AG04450 (cell line): Measurements from ENCODE around the gene TAF4. TPM values are rescaled to one million over a fixed set of nuclear protein-coding genes. Genes with fewer than 3 reads are reported as not detected.

Experiments used
- CTCF ChIA-PET: fragments of 300-600, 350-600 bp; formaldehyde crosslinking; extraction: SDS; loops from one replicate; lab custom pipeline; 2022; ENCODE audit warnings: antibody characterized with exemption, inconsistent platforms; lab: Charles Lee
- POLR2A ChIA-PET: fragments of 350-600 bp; formaldehyde crosslinking; extraction: SDS; loops from one replicate; lab custom pipeline; 2021; ENCODE audit warnings: antibody characterized with exemption, inconsistent platforms; lab: Yijun Ruan, JAX
- DNase-seq: peaks from one replicate; pipeline ENCODE4 v3.0.0-alpha.2; 2011; ENCODE audit warnings: low read depth, low spot score
- H3K27ac ChIP-seq: one replicate; pipeline ENCODE4 v1.5.1; 2012; ENCODE audit warnings: low read depth, low read length, control low read depth
- H3K27me3 ChIP-seq: one replicate; pipeline ENCODE4 v1.6.0; 2012; ENCODE audit warnings: low read length; ENCODE audit not compliant: control insufficient read depth, insufficient read depth
- H3K4me3 ChIP-seq: 2 replicates; pipeline ENCODE4 v1.5.1; 2011; ENCODE audit warnings: mild to moderate bottlenecking, low read depth, low read length, control low read depth
- H3K9me3 ChIP-seq: 2 replicates; pipeline ENCODE4 v1.5.1; 2012; ENCODE audit warnings: low read length; ENCODE audit not compliant: control insufficient read depth, insufficient read depth
- CTCF ChIP-seq: IDR thresholded peaks from 2 replicates; pipeline ENCODE4 v1.5.1; 2011; ENCODE audit warnings: low read depth, low read length, control low read depth, inconsistent platforms
- polyA plus RNA-seq: library from polyadenylated mRNA; depleted of rRNA; stranded (reverse); fragments of >200 nt; gene quantifications from 2 replicates; pipeline ENCODE4 v1.2.3, GENCODE V29; 2011

TAF4 gene
- polyA plus RNA-seq, 1 experiment: 2.7 TPM

GRCh38 chr20:62040381-62040922 is 25.2 kb downstream of the TAF4 start:
- Histone ChIP-seq H3K9me3 (no peaks in the 10 kb centered on the region; the same call in 1 of the 2 replicates), H3K27ac (no peak overlapping the region), H3K27me3 (no peaks in the 10 kb centered on the region), H3K4me3 (no peak overlapping the region)
- CTCF ChIA-PET: no interaction called here
- DNase-seq: no peak
- TF ChIP-seq CTCF: no peak
- POLR2A ChIA-PET: no interaction called here

- no peak for TF ChIP-seq CTCF
- DNase-seq: no peak
- no peaks in the 10 kb centered on the region; the same call in 1 of the 2 replicates for H3K9me3 ChIP-seq
- H3K27me3 ChIP-seq: no peaks in the 10 kb centered on the region
- ChIA-PET CTCF (interaction anchor here (1.4 kb wide), 1 partner anchor 29 kb away, joined by 6 read pairs; no protein-coding TSS in a partner anchor), POLR2A (no interaction called here)
- H3K4me3 ChIP-seq: no peak overlapping the region
- no peak overlapping the region for H3K27ac ChIP-seq
These were observed 25.9 kb downstream of the TAF4 start for GRCh38 chr20:62039738-62040137.

- ChIA-PET POLR2A (interaction anchor here (0.7 kb wide), 1 partner anchor 421 kb away, joined by 4 read pairs; no protein-coding TSS in a partner anchor), CTCF (no interaction called here)
- no peak overlapping the region for H3K4me3 ChIP-seq
- no peak overlapping the region for H3K27ac ChIP-seq
- TF ChIP-seq CTCF: no peak
- DNase-seq: no peak
- peaks cover 5% of the 10 kb centered on the region; the same call in 1 of the 2 replicates for H3K9me3 ChIP-seq
- H3K27me3 ChIP-seq: no peaks in the 10 kb centered on the region
These were observed 32.9 kb downstream of the TAF4 start for GRCh38 chr20:62032609-62033368.

- no peak for TF ChIP-seq CTCF
- DNase-seq: no peak
- no peak overlapping the region for H3K27ac ChIP-seq
- CTCF ChIA-PET: no interaction called here
- no peak overlapping the region for H3K4me3 ChIP-seq
- H3K27me3 ChIP-seq: no peaks in the 10 kb centered on the region
- peaks cover 5% of the 10 kb centered on the region; the same call in 1 of the 2 replicates for H3K9me3 ChIP-seq
- POLR2A ChIA-PET: no interaction called here
These were observed 34.1 kb downstream of the TAF4 start for GRCh38 chr20:62031462-62032092.
